Stimulated activated naive B cell treated with anti-CD40 and anti-IgM and Interleukin-4, amounts not matched to agents 10 μg/mL and 1 μg/mL and 100 μg/mL, for 72 hours (primary cell): ENCODE measurements around the gene RAP1GAP2.
"Not testable (repeated sequence)": the region's sequence is repeated elsewhere in the genome, so short reads cannot be mapped to it uniquely, and the experiment has no call there.

Experiments used
- ATAC-seq, 2 donors: fragments of 150-1000 bp; cut with Tn5 transposase; replicated peaks; 2 replicates each; pipeline ENCODE4 v1.10.0; 2021; ENCODE audit warnings: moderate library complexity in 1 of 2
- DNase-seq: peaks from one replicate; pipeline ENCODE4 v3.0.0; 2021
- H3K27ac Mint-ChIP-seq: one replicate; pipeline ENCODE4 v1.8.0; 2022; ENCODE audit warnings: mild to moderate bottlenecking, mixed read lengths
- H3K27me3 Mint-ChIP-seq, 2 donors: one replicate each; pipeline ENCODE4 v1.8.0; 2022; ENCODE audit warnings: mixed read lengths in 2 of 2
- H3K36me3 Mint-ChIP-seq, 2 donors: one replicate each; pipeline ENCODE4 v1.8.0; 2022; ENCODE audit warnings: mixed read lengths in 2 of 2, mild to moderate bottlenecking in 1 of 2
- H3K4me1 Mint-ChIP-seq, 2 donors: one replicate each; pipeline ENCODE4 v1.8.0; 2022; ENCODE audit warnings: mixed read lengths in 2 of 2, mild to moderate bottlenecking in 1 of 2
- H3K4me3 Mint-ChIP-seq, 2 donors: one replicate each; pipeline ENCODE4 v1.8.0; 2022; ENCODE audit warnings: mild to moderate bottlenecking in 2 of 2, mixed read lengths in 2 of 2, moderate library complexity in 1 of 2
- H3K9me3 Mint-ChIP-seq, 2 donors: one replicate each; pipeline ENCODE4 v1.8.0; 2022; ENCODE audit warnings: mixed read lengths in 2 of 2, mild to moderate bottlenecking in 1 of 2

The RAP1GAP2 gene

GRCh38 chr17:2978116-2978515 lies 181.9 kb downstream of the RAP1GAP2 start:
- Mint-ChIP-seq H3K36me3 (peaks cover 0 to 15% of the 10 kb centered on the region in 2 donors), H3K27ac (no peak overlapping the region)

GRCh38 chr17:2978991-2979390 lies 182.8 kb downstream of the RAP1GAP2 start:
- Mint-ChIP-seq H3K9me3 (no peaks in the 10 kb centered on the region), H3K4me1 (no peaks in the 10 kb centered on the region), H3K27me3 (no peaks in the 10 kb centered on the region), H3K4me3 (no peak overlapping the region), H3K36me3 (peaks cover 0 to 16% of the 10 kb centered on the region in 2 donors), H3K27ac (no peak overlapping the region)
- DNase-seq (no peak), ATAC-seq (no peak)

More at GRCh38 chr17:2978116-2978515, 181.9 kb downstream of the RAP1GAP2 start:
- Mint-ChIP-seq H3K27me3 (no peaks in the 10 kb centered on the region), H3K9me3 (no peaks in the 10 kb centered on the region), H3K4me3 (no peak overlapping the region), H3K4me1 (no peaks in the 10 kb centered on the region)
- DNase-seq = no peak
- no peak for ATAC-seq

- Mint-ChIP-seq H3K36me3 (peaks cover 2 to 19% of the 10 kb centered on the region in 2 donors), H3K27me3 (no peaks in the 10 kb centered on the region), H3K4me3 (no peak overlapping the region), H3K9me3 (no peaks in the 10 kb centered on the region), H3K27ac (no peak overlapping the region), H3K4me1 (peaks cover 0 to 2% of the 10 kb centered on the region in 2 donors)
- DNase-seq (no peak), ATAC-seq (no peak)
Observed at GRCh38 chr17:2980211-2980903, 184.1 kb downstream of the RAP1GAP2 start.

- Mint-ChIP-seq H3K36me3 (peaks cover 4 to 20% of the 10 kb centered on the region in 2 donors), H3K4me3 (no peak overlapping the region), H3K9me3 (no peaks in the 10 kb centered on the region), H3K27ac (no peak overlapping the region), H3K4me1 (peaks cover 0 to 2% of the 10 kb centered on the region in 2 donors), H3K27me3 (no peaks in the 10 kb centered on the region)
- no peak for ATAC-seq
- no peak for DNase-seq
Observed at GRCh38 chr17:2980904-2981246, 184.6 kb downstream of the RAP1GAP2 start.

- Mint-ChIP-seq H3K36me3 (peaks cover 4 to 20% of the 10 kb centered on the region in 2 donors), H3K4me1 (peaks cover 0 to 2% of the 10 kb centered on the region in 2 donors), H3K9me3 (no peaks in the 10 kb centered on the region), H3K4me3 (no peak overlapping the region), H3K27ac (no peak overlapping the region), H3K27me3 (no peaks in the 10 kb centered on the region)
- ATAC-seq (no peak), DNase-seq (no peak)
Observed at GRCh38 chr17:2981325-2981724, 185.1 kb downstream of the RAP1GAP2 start.

GRCh38 chr17:2982854-2983253 lies 186.6 kb downstream of the RAP1GAP2 start:
- H3K4me1 Mint-ChIP-seq = peaks cover 0 to 2% of the 10 kb centered on the region in 2 donors
- H3K27me3 Mint-ChIP-seq = no peaks in the 10 kb centered on the region
- no peak for DNase-seq
- ATAC-seq = no peak
- no peak overlapping the region for H3K4me3 Mint-ChIP-seq
- H3K36me3 Mint-ChIP-seq = peaks cover 4 to 20% of the 10 kb centered on the region in 2 donors
- H3K9me3 Mint-ChIP-seq = no peaks in the 10 kb centered on the region
- H3K27ac Mint-ChIP-seq = no peak overlapping the region

GRCh38 chr17:2983255-2983654 lies 187.0 kb downstream of the RAP1GAP2 start:
- peaks cover 4 to 20% of the 10 kb centered on the region in 2 donors for H3K36me3 Mint-ChIP-seq
- DNase-seq (no peak), ATAC-seq (no peak)
- no peak overlapping the region for H3K4me3 Mint-ChIP-seq
- H3K9me3 Mint-ChIP-seq = no peaks in the 10 kb centered on the region
- no peak overlapping the region for H3K27ac Mint-ChIP-seq
- no peaks in the 10 kb centered on the region for H3K27me3 Mint-ChIP-seq
- H3K4me1 Mint-ChIP-seq = peaks cover 0 to 2% of the 10 kb centered on the region in 2 donors

- no peak for ATAC-seq
- H3K9me3 Mint-ChIP-seq = peaks cover 0 to 4% of the 10 kb centered on the region in 2 donors
- H3K4me1 Mint-ChIP-seq = peaks cover 0 to 2% of the 10 kb centered on the region in 2 donors
- H3K27me3 Mint-ChIP-seq = no peaks in the 10 kb centered on the region
- H3K4me3 Mint-ChIP-seq = no peak overlapping the region
- peaks cover 4 to 20% of the 10 kb centered on the region in 2 donors for H3K36me3 Mint-ChIP-seq
- H3K27ac Mint-ChIP-seq = no peak overlapping the region
- DNase-seq = no peak
Observed at GRCh38 chr17:2985318-2985717, 189.1 kb downstream of the RAP1GAP2 start.

- no peak for DNase-seq
- no peak for ATAC-seq
- Mint-ChIP-seq H3K4me1 (peaks cover 0 to 2% of the 10 kb centered on the region in 2 donors), H3K27me3 (no peaks in the 10 kb centered on the region), H3K9me3 (peaks cover 0 to 4% of the 10 kb centered on the region in 2 donors), H3K36me3 (peaks cover 4 to 11% of the 10 kb centered on the region in 2 donors), H3K4me3 (no peak overlapping the region), H3K27ac (no peak overlapping the region)
Observed at GRCh38 chr17:2986925-2987324, 190.7 kb downstream of the RAP1GAP2 start.

GRCh38 chr17:2989396-2989795 lies 193.2 kb downstream of the RAP1GAP2 start:
- not testable (repeated sequence) for H3K4me1 Mint-ChIP-seq, DNase-seq, H3K36me3 Mint-ChIP-seq, H3K27me3 Mint-ChIP-seq, ATAC-seq, H3K9me3 Mint-ChIP-seq, H3K27ac Mint-ChIP-seq, H3K4me3 Mint-ChIP-seq

- H3K4me3 Mint-ChIP-seq = no peak overlapping the region
- H3K27me3 Mint-ChIP-seq = no peaks in the 10 kb centered on the region
- peaks cover 3 to 6% of the 10 kb centered on the region in 2 donors for H3K36me3 Mint-ChIP-seq
- no peak overlapping the region for H3K27ac Mint-ChIP-seq
- H3K4me1 Mint-ChIP-seq = peaks cover 0 to 2% of the 10 kb centered on the region in 2 donors
- DNase-seq = no peak
- peaks cover 0 to 4% of the 10 kb centered on the region in 2 donors for H3K9me3 Mint-ChIP-seq
- ATAC-seq = no peak
Observed at GRCh38 chr17:2989855-2990254, 193.6 kb downstream of the RAP1GAP2 start.

GRCh38 chr17:2990396-2990795 lies 194.2 kb downstream of the RAP1GAP2 start:
- Mint-ChIP-seq H3K4me1 (no peaks in the 10 kb centered on the region), H3K36me3 (peaks cover under 1 to 3% of the 10 kb centered on the region in 2 donors), H3K4me3 (no peak overlapping the region), H3K27me3 (no peaks in the 10 kb centered on the region), H3K9me3 (peaks cover 0 to 4% of the 10 kb centered on the region in 2 donors), H3K27ac (no peak overlapping the region)
- no peak for DNase-seq
- no peak for ATAC-seq

- H3K27me3 Mint-ChIP-seq, DNase-seq, H3K4me3 Mint-ChIP-seq, H3K9me3 Mint-ChIP-seq, H3K27ac Mint-ChIP-seq, ATAC-seq, H3K36me3 Mint-ChIP-seq, H3K4me1 Mint-ChIP-seq: not testable (repeated sequence)
Observed at GRCh38 chr17:2991396-2992180, 195.3 kb downstream of the RAP1GAP2 start.

GRCh38 chr17:2994441-2994840 lies 198.2 kb downstream of the RAP1GAP2 start:
- Mint-ChIP-seq H3K27me3 (no peaks in the 10 kb centered on the region), H3K36me3 (peaks cover 0 to 2% of the 10 kb centered on the region in 2 donors), H3K4me3 (no peak overlapping the region), H3K27ac (no peak overlapping the region), H3K4me1 (no peaks in the 10 kb centered on the region), H3K9me3 (peaks cover 0 to 4% of the 10 kb centered on the region in 2 donors)
- no peak for ATAC-seq
- DNase-seq = no peak

GRCh38 chr17:2995377-2995776 lies 199.1 kb downstream of the RAP1GAP2 start:
- DNase-seq (no peak), ATAC-seq (no peak)
- no peak overlapping the region for H3K4me3 Mint-ChIP-seq
- no peaks in the 10 kb centered on the region for H3K9me3 Mint-ChIP-seq
- peaks cover 0 to 2% of the 10 kb centered on the region in 2 donors for H3K36me3 Mint-ChIP-seq
- no peak overlapping the region for H3K27ac Mint-ChIP-seq
- no peaks in the 10 kb centered on the region for H3K27me3 Mint-ChIP-seq
- H3K4me1 Mint-ChIP-seq = no peaks in the 10 kb centered on the region
